SU-DHL-6 (cell line): ENCODE results near the gene AK9.

Experiments
- EZH2phosphoT487 ChIP-seq: fragments of 200-600 bp; sonication (generic), shearing (Covaris generic); conservative IDR thresholded peaks from 2 replicates; pipeline ENCODE4 v1.6.1; 2018; ENCODE audit warnings: mild to moderate bottlenecking, antibody characterized with exemption, low read length, moderate library complexity, mixed read lengths
- TF ChIP-seq, protein P1 (sequence below): fragments of 200-600 bp; sonication (generic); IDR thresholded peaks from one replicate; pipeline ENCODE4 v1.5.1; 2017; ENCODE audit warnings: antibody characterized with exemption, mild to moderate bottlenecking, low read length, moderate library complexity; ENCODE audit not compliant: insufficient read depth, poor library complexity, severe bottlenecking

GRCh38 chr6:109644131-109644530 is 46.9 kb downstream of the AK9 start:
- TF ChIP-seq, protein P1, sequence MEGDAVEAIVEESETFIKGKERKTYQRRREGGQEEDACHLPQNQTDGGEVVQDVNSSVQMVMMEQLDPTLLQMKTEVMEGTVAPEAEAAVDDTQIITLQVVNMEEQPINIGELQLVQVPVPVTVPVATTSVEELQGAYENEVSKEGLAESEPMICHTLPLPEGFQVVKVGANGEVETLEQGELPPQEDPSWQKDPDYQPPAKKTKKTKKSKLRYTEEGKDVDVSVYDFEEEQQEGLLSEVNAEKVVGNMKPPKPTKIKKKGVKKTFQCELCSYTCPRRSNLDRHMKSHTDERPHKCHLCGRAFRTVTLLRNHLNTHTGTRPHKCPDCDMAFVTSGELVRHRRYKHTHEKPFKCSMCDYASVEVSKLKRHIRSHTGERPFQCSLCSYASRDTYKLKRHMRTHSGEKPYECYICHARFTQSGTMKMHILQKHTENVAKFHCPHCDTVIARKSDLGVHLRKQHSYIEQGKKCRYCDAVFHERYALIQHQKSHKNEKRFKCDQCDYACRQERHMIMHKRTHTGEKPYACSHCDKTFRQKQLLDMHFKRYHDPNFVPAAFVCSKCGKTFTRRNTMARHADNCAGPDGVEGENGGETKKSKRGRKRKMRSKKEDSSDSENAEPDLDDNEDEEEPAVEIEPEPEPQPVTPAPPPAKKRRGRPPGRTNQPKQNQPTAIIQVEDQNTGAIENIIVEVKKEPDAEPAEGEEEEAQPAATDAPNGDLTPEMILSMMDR: no peak
- TF ChIP-seq EZH2phosphoT487: no peak
